ENCODE results near the gene ADAM19. TPM values are rescaled to one million over a fixed set of nuclear protein-coding genes. Genes with fewer than 3 reads are reported as not detected.

Gene ADAM19
- total RNA-seq, 2 donors from 2014 or later, result 13.1 to 49.5 TPM

DNA sequence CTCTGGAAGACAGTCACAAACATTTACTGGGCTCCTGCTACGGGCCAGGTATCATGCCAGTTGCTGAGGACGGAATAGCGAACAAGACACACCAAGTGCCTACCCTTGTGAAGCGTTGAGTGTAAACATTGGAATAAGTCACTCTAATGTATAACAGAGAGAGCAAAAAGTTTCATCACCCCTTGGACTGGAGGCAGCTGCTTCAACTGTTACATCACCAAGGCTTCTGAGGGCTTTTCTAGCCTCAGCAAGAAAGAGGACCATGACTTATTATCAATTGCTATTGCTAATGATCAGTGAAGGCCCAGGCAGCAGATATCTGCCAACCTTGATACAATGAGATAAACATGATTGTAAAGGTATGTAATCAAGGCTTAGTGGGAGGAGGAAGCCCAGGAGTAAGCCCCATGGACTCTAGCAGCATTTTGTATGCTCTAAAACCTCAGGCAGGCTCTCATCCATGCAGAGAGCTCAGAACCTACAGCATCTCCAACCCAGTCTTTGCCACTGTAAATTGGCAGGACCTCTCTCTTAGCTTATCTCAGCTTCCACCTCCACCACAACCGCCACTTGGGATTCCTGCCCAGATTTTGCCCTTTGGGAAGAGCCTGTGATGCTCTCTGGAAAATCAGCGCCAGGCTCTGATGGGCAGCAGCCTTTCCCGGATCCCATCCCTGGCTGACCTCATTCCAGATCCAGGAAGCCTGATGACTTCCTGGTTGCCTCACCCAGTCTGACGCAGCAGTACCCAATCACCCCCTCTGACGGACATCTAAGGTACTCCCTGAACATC, 54.5 kb downstream of the ADAM19 start:
- Histone ChIP-seq H3K27ac (peak overlapping the region; percentile 78), H3K4me3 (no peak overlapping the region), H3K36me3 (peaks cover 23% of the 10 kb centered on the region), H3K9me3 (no peaks in the 10 kb centered on the region), H3K4me1 (peaks cover 0 to 40% of the 10 kb centered on the region in 2 donors), H3K27me3 (no peaks in the 10 kb centered on the region)
- peak; percentile 80 for DNase-seq (ENCODE audit: low spot score)
- TF ChIP-seq, protein P1, sequence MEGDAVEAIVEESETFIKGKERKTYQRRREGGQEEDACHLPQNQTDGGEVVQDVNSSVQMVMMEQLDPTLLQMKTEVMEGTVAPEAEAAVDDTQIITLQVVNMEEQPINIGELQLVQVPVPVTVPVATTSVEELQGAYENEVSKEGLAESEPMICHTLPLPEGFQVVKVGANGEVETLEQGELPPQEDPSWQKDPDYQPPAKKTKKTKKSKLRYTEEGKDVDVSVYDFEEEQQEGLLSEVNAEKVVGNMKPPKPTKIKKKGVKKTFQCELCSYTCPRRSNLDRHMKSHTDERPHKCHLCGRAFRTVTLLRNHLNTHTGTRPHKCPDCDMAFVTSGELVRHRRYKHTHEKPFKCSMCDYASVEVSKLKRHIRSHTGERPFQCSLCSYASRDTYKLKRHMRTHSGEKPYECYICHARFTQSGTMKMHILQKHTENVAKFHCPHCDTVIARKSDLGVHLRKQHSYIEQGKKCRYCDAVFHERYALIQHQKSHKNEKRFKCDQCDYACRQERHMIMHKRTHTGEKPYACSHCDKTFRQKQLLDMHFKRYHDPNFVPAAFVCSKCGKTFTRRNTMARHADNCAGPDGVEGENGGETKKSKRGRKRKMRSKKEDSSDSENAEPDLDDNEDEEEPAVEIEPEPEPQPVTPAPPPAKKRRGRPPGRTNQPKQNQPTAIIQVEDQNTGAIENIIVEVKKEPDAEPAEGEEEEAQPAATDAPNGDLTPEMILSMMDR (IDR thresholded peaks at IDR 0.05), result peak in 1 of 2 donors; percentile 33

DNA sequence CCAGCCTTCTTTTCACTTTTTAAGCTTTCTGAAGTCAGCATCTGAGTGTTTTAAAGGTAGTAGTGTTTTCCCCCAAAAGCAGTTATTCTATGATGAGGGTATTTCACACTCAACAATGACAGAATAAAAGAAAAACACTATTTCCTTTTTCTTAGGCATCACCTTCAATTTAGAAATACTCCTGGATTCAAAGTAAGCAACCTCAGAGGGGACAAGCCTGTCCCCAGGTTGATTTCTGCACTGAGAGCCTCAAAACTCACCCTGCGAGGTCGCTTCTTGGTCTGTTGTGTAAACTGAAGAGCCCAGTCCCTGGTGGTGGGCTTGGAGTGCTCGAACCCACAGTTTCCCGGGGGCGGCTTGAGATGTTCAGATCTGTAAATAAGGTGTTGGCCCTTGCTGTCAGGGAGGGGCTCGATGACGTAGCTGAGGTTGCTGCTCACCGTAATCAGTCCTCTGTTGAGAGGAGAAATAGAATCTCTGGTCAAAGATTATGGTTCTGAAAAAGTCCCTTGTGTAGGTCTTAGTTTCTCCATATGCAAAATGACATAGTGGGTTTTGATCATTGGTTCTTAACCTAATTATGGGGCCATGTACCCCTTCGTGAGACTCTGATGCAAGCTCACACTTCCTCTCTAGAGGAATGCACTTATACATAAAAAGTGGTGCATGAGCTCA, 55.9 kb downstream of the ADAM19 start:
- no peak for DNase-seq (ENCODE audit: low spot score)
- peaks cover 0 to 53% of the 10 kb centered on the region in 2 donors for H3K4me1 ChIP-seq
- no peak overlapping the region for H3K4me3 ChIP-seq
- peaks cover 23% of the 10 kb centered on the region for H3K36me3 ChIP-seq
- H3K9me3 ChIP-seq, result no peaks in the 10 kb centered on the region
- TF ChIP-seq, protein P1 (IDR thresholded peaks at IDR 0.05), result no peak
- no peaks in the 10 kb centered on the region for H3K27me3 ChIP-seq
- peak overlapping the region; percentile 78 for H3K27ac ChIP-seq

DNA sequence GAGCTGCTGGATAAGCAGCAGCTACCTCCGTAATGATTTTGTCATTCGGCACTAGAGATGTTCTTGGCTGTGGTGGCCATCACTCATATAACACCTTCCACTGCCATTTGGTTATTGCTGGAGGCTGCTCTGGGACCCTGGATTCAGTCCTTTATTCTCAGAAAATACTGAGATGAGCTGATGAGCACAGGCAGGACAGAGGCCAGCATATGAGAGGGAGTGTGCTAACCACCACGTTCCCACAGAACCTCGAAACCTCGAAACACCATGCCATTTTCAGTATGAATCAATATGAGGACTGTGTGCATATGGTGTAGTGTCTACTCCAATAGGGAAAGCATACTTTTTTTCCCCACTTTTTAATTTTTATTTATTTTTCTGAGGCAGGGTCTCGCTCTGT, 56.6 kb downstream of the ADAM19 start:
- TF ChIP-seq, protein P1 (IDR thresholded peaks at IDR 0.05), result no peak
- peak overlapping the region; percentile 78 for H3K27ac ChIP-seq
- peaks cover 0 to 50% of the 10 kb centered on the region in 2 donors for H3K4me1 ChIP-seq
- H3K27me3 ChIP-seq, result no peaks in the 10 kb centered on the region
- DNase-seq (ENCODE audit: low spot score), result no peak
- H3K9me3 ChIP-seq, result no peaks in the 10 kb centered on the region
- no peak overlapping the region for H3K4me3 ChIP-seq
- H3K36me3 ChIP-seq, result peaks cover 24% of the 10 kb centered on the region

DNA sequence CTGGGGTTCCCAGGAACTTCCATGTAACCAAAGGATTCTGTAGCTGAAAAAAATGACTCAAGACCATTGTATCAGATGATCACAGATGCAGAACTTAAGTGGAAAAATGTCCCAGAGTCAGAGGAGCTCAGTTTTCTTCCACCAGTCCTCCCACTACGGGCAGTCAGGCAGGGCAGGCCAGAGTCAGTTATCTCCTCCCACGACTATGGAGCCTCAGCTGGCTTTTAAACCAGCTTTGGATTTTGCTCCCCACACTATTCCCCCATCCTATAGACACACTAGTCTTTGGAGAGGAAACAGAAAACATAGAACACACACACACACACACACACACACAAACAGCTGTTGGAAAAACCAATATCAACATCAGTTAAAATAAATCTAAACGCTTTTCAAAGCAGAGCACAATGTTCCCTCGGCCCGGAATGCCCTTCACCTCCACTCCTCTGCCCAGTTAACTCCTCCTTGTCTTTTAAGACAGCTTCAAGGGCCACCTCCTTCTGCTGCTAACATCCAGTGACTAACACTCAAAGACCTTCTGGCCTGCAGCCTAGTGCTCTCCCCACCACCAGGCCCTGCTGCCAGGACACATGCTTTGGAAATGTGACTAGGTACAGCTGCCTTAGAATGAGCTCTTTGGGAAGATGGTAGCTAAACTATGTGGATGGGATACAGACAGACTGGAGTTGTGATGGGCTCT, 58.8 kb downstream of the ADAM19 start:
- Histone ChIP-seq H3K36me3 (peaks cover 33% of the 10 kb centered on the region), H3K9me3 (no peaks in the 10 kb centered on the region), H3K4me1 (peaks cover 0 to 50% of the 10 kb centered on the region in 2 donors), H3K4me3 (no peak overlapping the region), H3K27ac (peak overlapping the region; percentile 62 to 78), H3K27me3 (no peaks in the 10 kb centered on the region)
- TF ChIP-seq, protein P1 (IDR thresholded peaks at IDR 0.05), result no peak
- peak; percentile 84 for DNase-seq (ENCODE audit: low spot score)

DNA sequence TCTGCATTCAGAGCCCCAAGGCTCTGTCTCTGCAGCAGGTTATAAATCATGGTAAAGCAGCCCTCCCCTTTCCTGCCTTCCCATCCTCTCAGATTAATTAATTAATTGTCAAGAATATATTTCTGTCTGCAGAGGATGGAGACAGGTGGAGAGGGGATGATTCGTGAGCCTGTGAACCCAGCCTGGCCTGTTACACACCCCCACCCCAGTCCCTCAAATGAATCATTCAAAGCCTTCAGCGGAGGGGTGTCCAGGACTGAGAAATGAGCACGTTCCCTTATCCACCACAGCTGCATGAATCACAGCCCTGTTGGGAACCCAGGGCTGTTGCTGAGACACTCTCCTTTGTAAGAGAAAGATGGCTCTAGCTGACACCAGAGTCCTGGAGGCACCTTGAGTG, 59.6 kb downstream of the ADAM19 start:
- Histone ChIP-seq H3K27me3 (no peaks in the 10 kb centered on the region), H3K4me1 (peaks cover 0 to 50% of the 10 kb centered on the region in 2 donors), H3K9me3 (no peaks in the 10 kb centered on the region), H3K36me3 (peaks cover 33% of the 10 kb centered on the region), H3K27ac (peak overlapping the region; percentile 62 to 78), H3K4me3 (no peak overlapping the region)
- no peak for DNase-seq (ENCODE audit: low spot score)
- TF ChIP-seq, protein P1 (IDR thresholded peaks at IDR 0.05), result no peak
